ENCODE data around the gene SDK2.

DNA sequence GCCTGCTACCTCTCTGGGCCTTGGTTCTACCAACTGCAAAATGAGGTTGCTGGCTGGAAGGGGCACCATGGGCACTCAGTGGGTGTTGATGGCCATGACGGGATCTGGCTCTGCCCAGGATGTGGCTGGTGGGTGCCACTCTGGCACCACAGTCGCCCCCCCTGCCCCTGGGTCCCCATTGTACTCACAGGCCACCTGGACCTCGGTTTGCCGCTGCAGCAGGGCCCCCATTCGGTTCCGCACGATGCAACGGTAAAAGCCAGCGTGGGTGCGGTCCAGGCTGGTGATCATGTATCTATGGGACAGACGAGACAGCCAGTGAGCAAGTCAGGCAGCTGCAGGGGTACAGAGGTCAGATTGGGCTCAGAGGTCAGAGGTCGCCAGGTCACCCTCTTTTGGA, 172.3 kb downstream of the SDK2 start:
- TF ChIP-seq, protein P1, sequence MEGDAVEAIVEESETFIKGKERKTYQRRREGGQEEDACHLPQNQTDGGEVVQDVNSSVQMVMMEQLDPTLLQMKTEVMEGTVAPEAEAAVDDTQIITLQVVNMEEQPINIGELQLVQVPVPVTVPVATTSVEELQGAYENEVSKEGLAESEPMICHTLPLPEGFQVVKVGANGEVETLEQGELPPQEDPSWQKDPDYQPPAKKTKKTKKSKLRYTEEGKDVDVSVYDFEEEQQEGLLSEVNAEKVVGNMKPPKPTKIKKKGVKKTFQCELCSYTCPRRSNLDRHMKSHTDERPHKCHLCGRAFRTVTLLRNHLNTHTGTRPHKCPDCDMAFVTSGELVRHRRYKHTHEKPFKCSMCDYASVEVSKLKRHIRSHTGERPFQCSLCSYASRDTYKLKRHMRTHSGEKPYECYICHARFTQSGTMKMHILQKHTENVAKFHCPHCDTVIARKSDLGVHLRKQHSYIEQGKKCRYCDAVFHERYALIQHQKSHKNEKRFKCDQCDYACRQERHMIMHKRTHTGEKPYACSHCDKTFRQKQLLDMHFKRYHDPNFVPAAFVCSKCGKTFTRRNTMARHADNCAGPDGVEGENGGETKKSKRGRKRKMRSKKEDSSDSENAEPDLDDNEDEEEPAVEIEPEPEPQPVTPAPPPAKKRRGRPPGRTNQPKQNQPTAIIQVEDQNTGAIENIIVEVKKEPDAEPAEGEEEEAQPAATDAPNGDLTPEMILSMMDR (IDR thresholded peaks at IDR 0.05): no peak
- no peak for TF ChIP-seq POLR2A (IDR thresholded peaks at IDR 0.05)
